Endodermal cell (in vitro differentiated cells): ENCODE results near the gene C10orf88. TPM values are rescaled to one million over a fixed set of nuclear protein-coding genes. Genes with fewer than 3 reads are reported as not detected.

Experiments used
- DNase-seq: peaks from one replicate; pipeline ENCODE4 v3.0.0-alpha.2; 2017
- H3K27ac ChIP-seq: 2 replicates; pipeline ENCODE4 v1.5.1; 2013; ENCODE audit warnings: mild to moderate bottlenecking, low read depth, low read length, moderate library complexity
- H3K27me3 ChIP-seq: 2 replicates; pipeline ENCODE4 v1.6.1; 2013; ENCODE audit warnings: mild to moderate bottlenecking, low read length, moderate library complexity; ENCODE audit not compliant: insufficient read depth, control insufficient read depth, poor library complexity, severe bottlenecking
- H3K36me3 ChIP-seq: 2 replicates; pipeline ENCODE4 v1.7.0; 2013; ENCODE audit warnings: mild to moderate bottlenecking, low read length, moderate library complexity; ENCODE audit not compliant: control insufficient read depth, insufficient read depth
- H3K4me1 ChIP-seq: one replicate; pipeline ENCODE4 v1.7.0; 2013; ENCODE audit warnings: low read length; ENCODE audit not compliant: control insufficient read depth, insufficient read depth
- H3K4me3 ChIP-seq: 2 replicates; pipeline ENCODE4 v1.5.1; 2013; ENCODE audit warnings: mild to moderate bottlenecking, low read length, moderate library complexity
- H3K9ac ChIP-seq: 2 replicates; pipeline ENCODE4 v1.6.1; 2013; ENCODE audit warnings: mild to moderate bottlenecking, low read length, moderate library complexity; ENCODE audit not compliant: poor library complexity, severe bottlenecking; ENCODE audit errors: extremely low read depth
- H3K9me3 ChIP-seq: 2 replicates; pipeline ENCODE4 v1.6.1; 2013; ENCODE audit warnings: mild to moderate bottlenecking, low read length, moderate library complexity; ENCODE audit not compliant: control insufficient read depth
- H3K27ac Mint-ChIP-seq: 2 replicates; pipeline ENCODE4 v1.8.0; 2020; ENCODE audit warnings: mixed read lengths
- H3K27me3 Mint-ChIP-seq: 2 replicates; pipeline ENCODE4 v1.8.0; 2021; ENCODE audit warnings: mild to moderate bottlenecking, mixed read lengths; ENCODE audit not compliant: insufficient read depth
- H3K36me3 Mint-ChIP-seq: 2 replicates; pipeline ENCODE4 v1.8.0; 2020; ENCODE audit warnings: low read depth, mixed read lengths
- H3K4me1 Mint-ChIP-seq: 2 replicates; pipeline ENCODE4 v1.8.0; 2020; ENCODE audit warnings: mixed read lengths
- H3K4me3 Mint-ChIP-seq: 2 replicates; pipeline ENCODE4 v1.8.0; 2020; ENCODE audit warnings: mild to moderate bottlenecking, moderate library complexity, mixed read lengths
- H3K9me3 Mint-ChIP-seq: 2 replicates; pipeline ENCODE4 v1.8.0; 2020; ENCODE audit warnings: mild to moderate bottlenecking, mixed read lengths
- CTCF ChIP-seq: fragments of 200-600 bp; sonication (generic); conservative IDR thresholded peaks from 2 replicates; pipeline ENCODE4 v1.5.0; 2021; ENCODE audit warnings: antibody characterized with exemption, mild to moderate bottlenecking
- WGBS, 2 experiments: methylation state at CpG; one replicate each; pipeline versions ENCODE4 v1.1.5 to v1.1.7; 2013; ENCODE audit warnings: missing lambda C conversion rate in 2 of 2, mixed read lengths in 1 of 2; ENCODE audit not compliant: insufficient coverage in 1 of 2, insufficient read length in 1 of 2; 5-methylcytosine and 5-hydroxymethylcytosine counted together
- total RNA-seq, 2 donors: library from RNA; stranded (reverse); fragmentation: NEBNext Ultra II Directional in 1 of 2; extraction: Animal tissue kit (Norgen Biotek cat#: 25700) in 1 of 2; gene quantifications; 2 replicates in 1 of 2; 3 replicates in 1 of 2; pipeline ENCODE4 v1.2.1, GENCODE V29; 2021

Gene C10orf88
- total RNA-seq, 2 donors from 2014 or later: 14.7 to 18.1 TPM

GRCh38 chr10:122998360-122998917 lies 44.4 kb upstream of the C10orf88 start:
- Mint-ChIP-seq H3K36me3 (peaks cover 42% of the 10 kb centered on the region), H3K4me1 (peaks cover 18% of the 10 kb centered on the region), H3K4me3 (no peak overlapping the region), H3K9me3 (no peaks in the 10 kb centered on the region), H3K27me3 (no peaks in the 10 kb centered on the region), H3K27ac (no peak overlapping the region)
- H3K27ac ChIP-seq: no peak overlapping the region
- H3K27me3 ChIP-seq: no peaks in the 10 kb centered on the region
- peaks cover 23% of the 10 kb centered on the region for H3K36me3 ChIP-seq
- peaks cover 6% of the 10 kb centered on the region for H3K4me1 ChIP-seq
- no peak for DNase-seq
- no peak overlapping the region for H3K4me3 ChIP-seq
- H3K9ac ChIP-seq: no peak overlapping the region
- TF ChIP-seq CTCF: no peak
- 91 to 92% methylated on average over 4 to 5 of the region's 6 CpGs for WGBS, 2 experiments
- H3K9me3 ChIP-seq: no peaks in the 10 kb centered on the region

GRCh38 chr10:122997864-122998263 lies 43.8 kb upstream of the C10orf88 start:
- Histone ChIP-seq H3K9ac (no peak overlapping the region), H3K27ac (no peak overlapping the region), H3K4me1 (peaks cover 3% of the 10 kb centered on the region), H3K4me3 (no peak overlapping the region), H3K36me3 (peaks cover 28% of the 10 kb centered on the region), H3K27me3 (no peaks in the 10 kb centered on the region), H3K9me3 (no peaks in the 10 kb centered on the region)
- 86 to 89% methylated on average over 2 to 3 of the region's 3 CpGs for WGBS, 2 experiments
- Mint-ChIP-seq H3K27ac (no peak overlapping the region), H3K36me3 (peaks cover 42% of the 10 kb centered on the region), H3K4me1 (peaks cover 16% of the 10 kb centered on the region), H3K4me3 (no peak overlapping the region), H3K27me3 (no peaks in the 10 kb centered on the region), H3K9me3 (no peaks in the 10 kb centered on the region)
- no peak for TF ChIP-seq CTCF
- no peak for DNase-seq

GRCh38 chr10:122995936-122996335 lies 41.9 kb upstream of the C10orf88 start:
- H3K27me3 Mint-ChIP-seq: no peaks in the 10 kb centered on the region
- no peak overlapping the region for H3K27ac Mint-ChIP-seq
- 98 to 100% methylated on average over 3 to 4 of the region's 4 CpGs for WGBS, 2 experiments
- Histone ChIP-seq H3K4me3 (no peak overlapping the region), H3K9ac (no peak overlapping the region), H3K27me3 (no peaks in the 10 kb centered on the region), H3K36me3 (peaks cover 42% of the 10 kb centered on the region), H3K4me1 (peaks cover 3% of the 10 kb centered on the region), H3K27ac (no peak overlapping the region), H3K9me3 (no peaks in the 10 kb centered on the region)
- no peaks in the 10 kb centered on the region for H3K9me3 Mint-ChIP-seq
- no peak for DNase-seq
- no peak overlapping the region for H3K4me3 Mint-ChIP-seq
- H3K36me3 Mint-ChIP-seq: peaks cover 42% of the 10 kb centered on the region
- TF ChIP-seq CTCF: no peak
- peaks cover 12% of the 10 kb centered on the region for H3K4me1 Mint-ChIP-seq
